HG03469 (cell line): ENCODE measurements around the gene PTPRN2.
"Not testable (repeated sequence)": the region's sequence is repeated elsewhere in the genome, so short reads cannot be mapped to it uniquely, and the experiment has no call there.

ENCODE experiments used
- ATAC-seq: cut with Tn5 transposase; IDR thresholded peaks from one replicate; pipeline ENCODE4 v1.9.1; 2021; ENCODE audit warnings: mild to moderate bottlenecking, moderate library complexity, moderate number of reproducible peaks; ENCODE audit not compliant: unreplicated experiment

PTPRN2 gene

DNA sequence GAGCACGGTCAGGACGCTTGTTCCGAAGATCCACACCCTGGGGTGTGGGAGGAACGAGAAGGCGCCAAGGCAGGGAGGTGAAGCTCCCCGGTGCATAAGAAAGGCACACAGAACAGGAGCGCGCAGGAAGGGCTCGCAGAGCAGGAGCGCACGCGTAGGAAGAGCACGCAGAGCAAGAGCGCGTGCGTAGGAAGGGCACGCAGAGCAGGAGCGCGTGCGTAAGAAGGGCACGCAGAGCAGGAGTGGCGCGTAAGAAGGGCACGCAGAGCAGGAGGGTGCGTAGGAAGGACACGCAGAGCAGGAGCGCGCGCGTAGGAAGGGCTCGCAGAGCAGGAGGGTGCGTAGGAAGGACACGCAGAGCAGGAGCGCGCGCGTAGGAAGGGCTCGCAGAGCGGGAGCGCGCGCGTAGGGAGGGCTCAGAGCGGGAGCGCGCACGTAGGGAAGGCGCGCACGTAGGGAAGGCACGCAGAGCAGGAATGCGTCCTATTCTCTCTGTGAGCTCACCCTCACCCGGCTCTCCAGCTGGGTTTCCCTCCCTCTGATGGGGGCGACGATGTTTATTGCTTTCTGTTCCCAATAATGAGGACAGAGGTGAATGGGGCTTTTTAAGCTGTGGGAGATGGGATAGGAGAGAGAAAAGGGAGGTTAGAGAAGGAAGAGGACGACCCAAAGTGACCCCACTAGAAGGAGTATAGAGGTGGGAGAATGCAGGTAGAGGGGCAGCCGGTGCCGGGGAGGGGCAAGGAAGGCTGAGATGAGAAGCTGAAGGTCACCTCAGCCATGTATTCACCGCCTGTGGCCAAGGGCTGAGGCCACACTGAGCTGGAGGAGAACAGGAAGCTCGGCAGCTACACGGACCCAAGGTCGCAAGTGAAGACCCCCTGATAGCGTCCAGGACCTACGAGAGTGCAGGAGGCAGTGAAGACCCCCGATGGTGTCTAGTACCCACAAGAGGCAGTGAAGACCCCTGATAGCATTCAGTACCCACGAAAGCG lies 423.2 kb downstream of the PTPRN2 start:
- ATAC-seq: no peak

DNA sequence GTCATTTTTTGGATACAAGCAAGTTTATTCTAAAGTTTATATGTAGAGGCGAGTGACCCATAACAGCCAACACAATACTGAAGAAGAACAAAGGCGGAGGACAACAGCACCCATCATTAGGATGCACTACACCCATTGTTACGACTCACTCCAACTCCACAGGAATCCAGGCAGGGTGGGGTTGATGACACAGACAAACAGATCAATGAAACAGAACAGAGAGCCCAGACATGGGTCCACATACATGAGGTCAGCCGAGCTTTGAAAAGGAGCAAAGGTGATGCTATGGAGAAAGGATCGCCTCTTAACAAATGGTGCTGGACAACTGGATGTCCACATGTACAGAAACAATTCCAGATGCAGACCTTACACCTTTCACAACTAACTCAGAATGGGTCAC lies 426.4 kb downstream of the PTPRN2 start:
- no peak for ATAC-seq

DNA sequence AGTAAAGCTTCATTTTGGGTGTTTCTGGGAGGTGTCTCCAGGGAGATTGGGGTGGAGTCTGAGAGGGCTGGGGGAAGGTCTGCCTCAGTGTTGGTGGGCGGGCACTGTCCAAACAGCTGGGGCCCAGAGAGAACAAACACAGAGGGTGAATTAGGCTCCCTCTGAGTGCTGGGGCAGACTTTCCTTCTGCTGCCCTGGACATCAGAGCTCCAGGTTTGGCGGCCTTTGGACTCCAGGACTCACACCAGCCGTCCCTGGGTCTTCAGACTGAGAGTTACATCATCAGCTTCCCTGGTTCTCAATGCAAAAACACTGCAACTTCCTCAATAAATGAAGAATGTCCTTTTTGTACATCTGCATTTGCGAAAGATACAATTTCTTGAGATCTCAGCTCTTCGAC lies 427.4 kb downstream of the PTPRN2 start:
- no peak for ATAC-seq

DNA sequence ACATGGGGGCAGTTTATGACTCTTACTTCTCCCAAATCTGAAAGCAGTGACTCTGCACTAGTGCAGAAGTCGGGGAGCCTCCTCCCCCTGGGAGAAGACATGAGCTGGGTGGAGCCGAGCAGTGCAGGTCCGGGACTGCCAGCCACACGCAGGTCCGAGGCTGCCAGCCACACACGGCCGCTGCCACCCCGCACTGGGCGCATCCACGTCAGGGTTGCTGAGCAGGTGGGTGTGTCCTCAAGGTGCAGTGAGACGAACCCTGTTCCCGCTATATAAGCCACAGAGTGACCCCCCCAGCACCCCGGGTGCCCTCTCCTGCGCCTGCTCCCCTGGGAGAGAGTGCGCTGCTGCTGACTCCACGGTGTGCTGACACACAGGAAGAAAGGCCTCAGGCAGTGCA lies 430.2 kb downstream of the PTPRN2 start:
- ATAC-seq: no peak

DNA sequence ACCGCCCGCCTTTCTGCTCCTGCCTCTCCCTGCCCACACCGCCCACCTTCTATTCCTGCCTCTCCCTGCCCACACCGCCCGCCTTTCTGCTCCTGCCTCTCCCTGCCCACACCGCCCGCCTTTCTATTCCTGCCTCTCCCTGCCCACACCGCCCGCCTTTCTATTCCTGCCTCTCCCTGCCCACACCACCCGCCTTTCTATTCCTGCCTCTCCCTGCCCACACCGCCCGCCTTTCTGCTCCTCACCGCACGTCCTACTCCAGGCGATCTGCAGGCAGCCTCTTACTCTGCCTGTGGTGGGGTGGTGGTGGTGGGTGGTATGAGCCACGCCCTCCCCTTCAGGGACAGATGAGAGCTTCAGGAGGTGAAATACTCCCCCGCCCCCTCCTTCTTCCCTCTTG lies 436.4 kb downstream of the PTPRN2 start:
- not testable (repeated sequence) for ATAC-seq

DNA sequence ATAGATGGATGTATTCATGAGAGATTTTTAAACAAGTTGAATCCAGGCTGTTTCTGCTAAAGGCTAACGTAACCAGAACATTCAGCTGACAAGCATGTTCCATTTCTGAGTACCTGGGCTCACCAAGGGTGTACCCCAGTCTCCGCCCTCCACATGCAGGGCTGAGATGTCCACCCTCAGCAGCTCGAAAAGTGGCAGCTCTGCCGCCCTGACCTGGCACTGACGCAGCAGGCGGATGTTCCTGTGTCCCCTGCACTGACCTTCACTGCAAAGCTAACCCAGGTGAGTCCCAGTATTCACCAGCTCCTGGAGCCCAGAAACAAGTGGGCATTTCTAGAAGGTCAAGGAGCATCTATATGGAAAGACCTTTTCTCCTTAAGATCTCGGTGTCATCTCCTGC lies 437.4 kb downstream of the PTPRN2 start:
- no peak for ATAC-seq

DNA sequence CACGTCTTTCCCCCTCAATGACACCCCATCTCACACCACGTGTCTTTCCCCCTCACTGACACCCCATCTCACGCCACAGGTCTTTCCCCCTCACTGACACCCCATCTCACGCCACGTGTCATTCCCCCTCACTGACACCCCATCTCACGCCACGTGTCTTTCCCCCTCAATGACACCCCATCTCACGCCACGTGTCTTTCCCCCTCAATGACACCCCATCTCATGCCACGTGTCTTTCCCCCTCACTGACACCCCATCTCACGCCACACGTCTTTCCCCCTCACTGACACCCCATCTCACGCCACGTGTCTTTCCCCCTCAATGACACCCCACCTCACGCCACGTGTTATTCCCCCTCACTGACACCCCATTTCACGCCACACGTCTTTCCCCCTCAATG lies 440.2 kb downstream of the PTPRN2 start:
- ATAC-seq: not testable (repeated sequence)

DNA sequence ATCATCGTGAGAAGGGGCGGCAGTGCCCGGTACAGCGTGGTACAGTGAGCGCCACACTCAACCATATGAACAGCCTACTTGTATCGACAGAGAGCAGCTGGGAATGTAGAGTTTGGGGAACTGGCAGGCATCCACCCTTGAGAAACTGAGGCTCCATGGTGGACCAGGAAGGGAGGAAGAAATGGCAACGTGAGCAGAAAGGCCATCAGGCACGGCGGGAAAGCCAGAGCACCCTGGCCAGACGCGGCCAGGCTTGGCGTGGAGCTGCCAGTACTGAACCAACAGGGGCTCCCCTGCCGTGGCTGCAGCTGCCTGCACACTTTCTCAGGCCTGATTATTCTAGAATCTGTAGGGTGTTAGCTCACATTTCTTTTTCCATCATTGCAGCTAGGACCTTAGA lies 442.3 kb downstream of the PTPRN2 start:
- no peak for ATAC-seq

DNA sequence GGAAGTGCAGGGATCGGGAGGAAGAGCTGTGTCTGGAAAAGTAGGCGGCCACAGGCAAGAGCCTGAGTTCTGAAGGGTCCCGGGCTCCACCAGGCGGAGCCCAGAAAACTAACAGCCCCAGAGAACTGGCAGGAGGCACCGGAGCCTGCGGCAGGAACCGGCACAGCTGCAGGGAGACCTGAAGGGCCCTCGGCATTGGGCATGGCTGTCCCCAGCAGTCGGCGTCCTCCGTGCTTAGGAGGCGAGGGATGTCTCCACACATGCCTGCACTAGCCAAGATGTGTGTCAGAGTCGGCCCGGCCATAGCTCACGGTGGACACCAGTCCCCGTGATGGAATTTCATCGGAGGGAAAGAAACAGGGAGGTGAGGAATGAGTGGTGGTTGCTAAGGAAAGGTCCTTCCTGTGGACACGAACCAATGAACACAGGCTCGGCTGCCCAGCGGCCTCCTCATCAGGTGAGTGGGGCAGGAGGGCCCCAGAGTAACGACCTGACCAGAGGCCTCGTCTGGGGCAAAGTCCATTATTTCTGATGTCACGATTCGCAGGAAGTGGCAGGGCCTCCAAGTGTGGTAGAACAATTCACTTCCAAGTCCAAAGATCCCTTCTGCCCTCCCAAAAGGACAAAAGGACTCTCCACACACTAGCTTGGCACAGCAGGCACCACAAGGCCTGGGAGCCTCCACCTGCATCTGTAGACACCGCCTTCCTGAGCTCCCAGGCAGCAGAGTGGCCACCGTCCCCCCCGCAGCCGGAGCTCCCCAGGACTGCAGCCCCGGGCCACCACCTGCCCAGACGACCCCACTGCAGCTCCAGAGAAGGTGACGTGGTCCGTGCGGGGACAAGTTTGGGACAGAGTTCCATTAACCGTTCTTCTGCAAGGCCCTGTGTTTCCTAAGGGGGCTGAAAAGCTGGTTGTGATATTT lies 444.2 kb downstream of the PTPRN2 start:
- ATAC-seq: no peak

DNA sequence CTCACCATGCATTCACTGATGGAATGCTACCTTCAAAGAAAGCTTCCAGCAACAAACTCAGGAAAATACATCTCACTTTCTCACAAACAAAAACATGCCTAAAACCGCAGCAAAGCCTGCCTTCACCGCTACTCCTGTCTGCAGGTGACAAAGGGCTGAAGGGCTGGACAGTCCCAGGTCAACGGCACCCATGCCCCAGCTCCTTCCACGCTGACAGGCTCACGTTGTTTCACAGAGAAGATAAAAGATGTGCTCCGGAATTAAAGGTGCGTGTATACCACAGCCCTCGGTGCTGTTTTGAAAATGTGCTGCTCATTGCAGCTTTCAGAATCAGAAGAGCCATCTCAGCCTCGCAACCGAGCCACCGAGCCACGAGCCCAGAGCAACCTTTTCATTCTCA lies 445.0 kb downstream of the PTPRN2 start:
- ATAC-seq: no peak

DNA sequence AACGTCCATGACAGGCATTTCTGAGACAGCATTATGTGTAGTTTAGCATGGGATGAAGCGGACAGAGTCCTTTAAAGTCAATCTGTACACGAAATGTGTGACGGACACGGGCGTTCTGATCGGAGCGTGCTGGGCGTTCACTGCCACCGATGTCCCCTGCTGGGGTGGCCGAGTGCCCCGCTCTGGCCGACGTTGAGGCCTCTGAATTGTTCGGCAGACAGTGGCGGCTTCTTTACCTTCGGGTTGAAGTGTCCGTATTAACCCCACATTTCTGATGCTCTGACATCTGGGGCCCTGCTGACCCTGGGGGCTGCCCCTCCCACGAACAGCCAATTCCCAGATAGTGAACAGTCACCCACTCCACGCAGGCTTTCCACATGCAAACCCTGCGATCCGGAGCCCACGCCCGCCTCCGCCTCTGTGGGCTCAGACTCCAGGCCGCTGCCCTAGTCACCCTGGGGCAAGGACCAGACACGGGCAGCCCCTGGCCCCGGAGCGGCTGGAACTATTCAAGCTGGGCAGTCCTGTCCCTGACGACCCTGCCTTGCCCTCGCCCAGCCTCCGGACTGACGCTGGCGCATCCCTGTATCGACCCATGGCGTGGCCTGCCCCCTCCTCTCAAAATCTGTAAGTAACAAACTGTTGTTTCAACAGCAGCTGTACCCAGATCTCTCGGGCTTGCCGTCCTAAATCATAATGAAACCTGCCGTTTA lies 445.7 kb downstream of the PTPRN2 start:
- no peak for ATAC-seq

DNA sequence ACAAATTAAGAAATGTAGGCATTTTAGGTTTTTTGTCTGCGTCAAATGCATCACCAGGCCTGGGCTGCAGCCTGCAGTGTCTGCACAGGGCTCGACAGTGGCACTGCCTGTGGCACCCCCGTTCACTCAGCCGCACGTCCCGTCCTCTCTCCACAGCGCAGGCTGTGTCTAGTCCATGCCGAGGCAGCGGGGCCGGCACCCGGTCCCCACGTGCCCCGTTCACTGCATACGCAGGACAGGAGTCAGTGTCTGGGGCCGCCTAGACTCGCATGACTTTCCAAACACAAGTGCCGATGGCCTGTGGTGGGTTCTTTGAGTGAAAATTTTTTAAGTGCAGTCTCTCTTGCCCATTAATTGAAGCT lies 446.4 kb downstream of the PTPRN2 start:
- ATAC-seq: no peak

DNA sequence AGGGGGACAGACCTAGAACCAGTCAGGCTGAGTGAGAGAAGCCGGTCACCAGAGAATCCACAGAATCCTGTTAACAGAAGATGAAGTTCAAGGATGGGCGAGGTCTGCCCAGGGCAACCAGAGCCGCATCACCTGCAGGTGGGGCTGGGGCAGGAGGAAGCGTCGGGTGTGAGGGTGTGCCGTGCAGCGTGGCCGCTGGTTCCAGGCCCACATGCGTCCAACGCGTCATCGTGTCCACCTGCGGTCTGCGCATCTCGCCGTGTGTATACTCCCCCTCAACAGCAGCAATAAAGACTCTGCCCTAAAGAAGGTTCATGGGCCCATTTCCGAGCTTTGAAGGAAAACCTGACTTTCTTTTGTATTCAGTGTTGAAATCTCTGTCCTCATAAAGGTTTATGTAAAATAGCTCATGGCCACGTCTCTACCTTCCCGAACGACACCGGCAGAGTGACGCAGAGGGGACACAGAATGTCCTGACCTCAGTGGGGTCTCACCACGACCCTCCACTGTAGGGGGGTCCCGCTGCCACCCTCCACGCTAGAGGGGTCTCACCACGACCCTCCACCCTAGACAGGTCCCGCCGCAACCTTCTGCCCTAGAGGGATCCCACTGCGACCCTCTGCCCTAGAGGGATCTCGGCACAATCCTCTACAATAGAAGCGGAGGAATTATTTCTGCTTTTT lies 446.9 kb downstream of the PTPRN2 start:
- no peak for ATAC-seq

DNA sequence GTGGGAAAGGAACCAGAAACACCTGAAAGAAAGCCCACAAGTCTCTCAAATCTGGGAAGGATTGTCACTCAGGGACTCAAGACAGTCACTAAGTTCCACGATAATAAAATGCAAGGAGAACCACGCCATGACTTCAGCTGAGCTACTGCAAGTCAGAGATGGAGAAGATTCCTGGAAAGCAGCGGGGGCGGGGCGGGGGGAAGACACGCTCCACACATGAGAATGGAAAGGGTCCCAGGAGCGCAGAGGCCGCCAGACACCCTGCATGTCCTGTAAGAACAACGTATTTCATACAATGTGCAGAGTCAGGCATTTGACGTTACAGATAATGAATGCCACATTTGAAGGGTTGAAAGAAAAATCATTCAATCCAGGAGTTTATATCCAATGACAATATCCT lies 448.1 kb downstream of the PTPRN2 start:
- ATAC-seq: no peak

DNA sequence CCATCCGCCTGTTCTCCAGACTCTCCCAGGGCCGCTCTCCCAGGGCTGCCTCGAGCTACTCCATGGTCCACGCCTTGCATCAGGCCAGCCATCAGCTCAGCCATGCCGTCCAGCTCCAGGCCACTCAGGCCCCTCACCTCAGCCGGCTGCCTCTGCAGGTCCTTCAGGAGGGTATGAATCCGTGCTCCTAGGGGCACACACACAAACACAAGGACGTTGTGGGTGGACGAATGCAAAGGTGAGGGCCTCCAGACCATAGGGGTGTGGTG lies 449.4 kb downstream of the PTPRN2 start:
- no peak for ATAC-seq

DNA sequence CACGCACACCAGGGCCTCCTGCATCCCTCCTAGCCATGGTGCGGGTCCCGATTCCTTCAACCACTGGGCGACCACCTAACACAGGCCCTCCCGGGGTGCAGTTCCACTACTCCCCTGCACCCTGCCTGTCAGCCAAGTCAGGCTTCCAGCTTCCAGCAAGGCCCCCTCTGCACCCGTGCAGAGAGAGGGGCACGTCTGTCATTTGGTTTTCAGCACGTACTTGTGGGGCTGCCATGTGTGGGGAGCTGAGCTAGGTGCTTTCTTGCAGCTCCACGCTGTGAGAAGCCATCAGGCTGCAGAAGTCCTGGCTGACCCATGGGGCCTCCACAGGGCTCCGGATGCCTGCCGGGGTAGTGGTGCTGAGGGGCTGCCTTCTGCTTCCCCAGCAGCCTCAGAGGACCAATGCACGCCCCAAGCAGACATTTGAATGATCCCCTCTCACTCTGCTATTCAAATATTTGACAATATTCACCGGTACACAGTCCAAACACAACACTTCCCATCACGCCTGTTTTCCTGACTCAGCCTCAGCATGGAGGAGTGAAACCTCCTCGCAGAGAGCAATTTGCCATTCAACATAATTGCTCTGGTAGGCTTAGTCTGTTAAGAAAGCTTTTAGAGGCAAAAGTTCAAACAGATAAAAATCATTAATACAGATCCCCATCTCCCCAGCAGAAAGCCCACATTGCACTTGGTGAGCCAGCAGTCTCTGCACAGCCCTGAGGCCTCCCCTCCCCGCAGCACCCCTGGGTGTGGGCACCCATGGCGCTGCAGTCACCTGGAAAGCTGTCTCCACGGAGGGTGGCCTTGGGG lies 449.9 kb downstream of the PTPRN2 start:
- ATAC-seq: no peak

DNA sequence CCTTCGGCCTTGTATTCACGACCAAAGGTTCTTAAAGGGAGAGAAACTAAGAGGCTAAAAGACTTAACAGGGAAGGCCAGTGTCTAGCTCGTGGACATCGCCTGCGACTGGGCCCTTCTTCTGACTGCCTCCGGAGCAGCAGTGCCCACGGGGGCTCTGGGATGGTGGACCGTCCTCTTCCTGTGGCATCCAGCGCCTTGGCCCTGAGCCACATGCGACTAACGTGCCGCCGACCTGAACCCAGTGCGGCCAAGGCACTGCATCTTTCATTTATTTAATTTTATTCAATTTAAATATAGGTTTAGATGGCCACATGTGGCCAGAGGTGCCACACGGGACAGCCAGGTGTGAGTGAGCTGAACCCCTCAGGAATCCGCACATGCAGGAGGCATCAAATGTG lies 451.7 kb downstream of the PTPRN2 start:
- no peak for ATAC-seq

DNA sequence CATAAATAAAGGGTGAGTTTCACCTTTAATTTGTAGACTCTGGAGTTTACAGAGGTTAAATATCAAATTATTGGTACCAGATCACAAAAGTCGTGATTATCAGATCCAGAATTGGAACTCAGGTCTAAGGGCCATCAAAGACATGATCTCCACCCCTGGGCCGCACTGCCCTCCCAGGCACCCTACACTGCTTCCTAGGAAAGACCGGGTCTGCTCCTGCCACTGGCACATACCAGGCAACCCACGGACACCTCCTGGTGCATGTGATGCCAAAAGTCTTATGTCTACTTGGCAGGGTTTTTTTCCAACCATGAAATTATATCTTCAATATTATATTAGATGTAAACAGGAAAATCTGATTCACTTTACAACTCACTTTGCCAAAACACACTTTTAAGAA lies 452.8 kb downstream of the PTPRN2 start:
- no peak for ATAC-seq

DNA sequence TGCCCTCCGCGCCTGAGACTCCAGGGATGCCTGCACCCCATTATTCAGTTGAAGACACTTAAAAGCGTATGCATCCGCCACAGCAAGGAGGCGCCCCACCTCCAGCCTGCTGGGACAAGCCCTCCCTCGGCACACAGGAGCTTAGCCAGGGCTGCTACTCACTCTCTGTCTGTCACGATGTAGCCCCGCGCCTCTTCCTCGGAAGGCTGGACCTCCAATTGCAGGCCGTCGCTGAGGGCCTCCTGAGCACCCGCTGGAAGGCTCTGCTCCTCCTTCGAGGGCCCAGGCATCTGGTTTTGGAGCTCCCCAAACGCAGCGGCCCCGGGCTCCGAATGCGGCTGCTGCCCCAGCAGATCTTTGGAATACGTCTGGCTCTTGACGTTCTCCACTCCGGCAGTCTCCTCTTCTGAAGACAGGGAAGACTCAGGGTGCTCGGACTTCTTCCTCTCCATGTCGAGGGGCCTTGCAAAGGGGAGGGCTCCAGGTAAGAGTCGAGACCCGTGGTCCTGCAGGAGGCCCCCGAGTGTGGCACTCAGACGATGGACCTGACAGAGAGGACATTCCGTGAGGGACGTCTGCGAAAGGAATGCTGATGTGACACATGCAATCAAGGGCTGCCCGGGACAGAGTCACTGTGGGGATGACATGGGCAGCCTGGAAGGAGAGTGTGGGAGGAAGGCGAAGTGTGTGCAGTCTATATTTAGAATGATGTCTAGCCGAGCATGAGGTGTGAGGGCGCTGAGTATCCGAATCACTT lies 453.9 kb downstream of the PTPRN2 start:
- ATAC-seq: no peak
